MM.1S (cell line): ENCODE data around the gene GIPC3.

Experiments
- EZH2 ChIP-seq: fragments of 300-600 bp; sonication (generic); optimal IDR thresholded peaks from 2 replicates; pipeline ENCODE3; 2017; ENCODE audit warnings: low read depth, mild to moderate bottlenecking, antibody characterized with exemption, low read length, mixed read lengths
- EZH2phosphoT487 ChIP-seq: fragments of 300-600 bp; sonication (generic); IDR thresholded peaks from 2 replicates; pipeline ENCODE4 v1.6.1; 2018; ENCODE audit warnings: antibody characterized with exemption, low read length
- TF ChIP-seq, protein P1 (sequence below): fragments of 300-600 bp; sonication (generic); IDR thresholded peaks from 2 replicates; pipeline ENCODE4 v1.5.1; 2016; ENCODE audit warnings: antibody characterized with exemption, low read length, mixed read lengths

- TF ChIP-seq, protein P1, sequence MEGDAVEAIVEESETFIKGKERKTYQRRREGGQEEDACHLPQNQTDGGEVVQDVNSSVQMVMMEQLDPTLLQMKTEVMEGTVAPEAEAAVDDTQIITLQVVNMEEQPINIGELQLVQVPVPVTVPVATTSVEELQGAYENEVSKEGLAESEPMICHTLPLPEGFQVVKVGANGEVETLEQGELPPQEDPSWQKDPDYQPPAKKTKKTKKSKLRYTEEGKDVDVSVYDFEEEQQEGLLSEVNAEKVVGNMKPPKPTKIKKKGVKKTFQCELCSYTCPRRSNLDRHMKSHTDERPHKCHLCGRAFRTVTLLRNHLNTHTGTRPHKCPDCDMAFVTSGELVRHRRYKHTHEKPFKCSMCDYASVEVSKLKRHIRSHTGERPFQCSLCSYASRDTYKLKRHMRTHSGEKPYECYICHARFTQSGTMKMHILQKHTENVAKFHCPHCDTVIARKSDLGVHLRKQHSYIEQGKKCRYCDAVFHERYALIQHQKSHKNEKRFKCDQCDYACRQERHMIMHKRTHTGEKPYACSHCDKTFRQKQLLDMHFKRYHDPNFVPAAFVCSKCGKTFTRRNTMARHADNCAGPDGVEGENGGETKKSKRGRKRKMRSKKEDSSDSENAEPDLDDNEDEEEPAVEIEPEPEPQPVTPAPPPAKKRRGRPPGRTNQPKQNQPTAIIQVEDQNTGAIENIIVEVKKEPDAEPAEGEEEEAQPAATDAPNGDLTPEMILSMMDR, result no peak
- TF ChIP-seq EZH2phosphoT487 (no peak), EZH2 (no peak)
These were observed 25.8 kb downstream of the GIPC3 start for GRCh38 chr19:3610745-3611717.
